Measurements from ENCODE around the gene ARL8B. TPM values are rescaled to one million over a fixed set of nuclear protein-coding genes. Genes with fewer than 3 reads are reported as not detected.
"Not testable (repeated sequence)": the region's sequence is repeated elsewhere in the genome, so short reads cannot be mapped to it uniquely, and the experiment has no call there.

Gene ARL8B
- total and polyA plus RNA-seq, 3 donors from 2014 or later: 50.1 to 60.4 (median 54.5) TPM

GRCh38 chr3:5110337-5110736, 11.8 kb upstream of the ARL8B start:
- TF ChIP-seq POLR2A (IDR thresholded peaks at IDR 0.05) (no peak), CTCF (IDR thresholded peaks at IDR 0.05) (no peak)
- H3K36me3 ChIP-seq (ENCODE audit: low read depth, missing control alignments): no peaks in the 10 kb centered on the region
- DNase-seq: no peak
- no peak overlapping the region for H3K4me3 ChIP-seq
- H3K4me1 ChIP-seq: no peaks in the 10 kb centered on the region
- H3K27ac ChIP-seq: no peak overlapping the region
- intact Hi-C loops (cut with DNase I; ENCODE audit: low total_unique reads): no loop called here
- H3K9me3 ChIP-seq: no peaks in the 10 kb centered on the region
- no peaks in the 10 kb centered on the region for H3K27me3 ChIP-seq
- 64 to 78% methylated on average over 3 of the region's 3 CpGs for WGBS, 2 donors

- no peaks in the 10 kb centered on the region for H3K36me3 ChIP-seq (ENCODE audit: low read depth, missing control alignments)
- no peaks in the 10 kb centered on the region for H3K9me3 ChIP-seq
- H3K27ac ChIP-seq: no peak overlapping the region
- H3K27me3 ChIP-seq: no peaks in the 10 kb centered on the region
- H3K4me1 ChIP-seq: no peaks in the 10 kb centered on the region
- no peak for TF ChIP-seq CTCF (IDR thresholded peaks at IDR 0.05)
- no peak for TF ChIP-seq POLR2A (IDR thresholded peaks at IDR 0.05)
- H3K4me3 ChIP-seq: no peak overlapping the region
- no peak for DNase-seq
- intact Hi-C loops (cut with DNase I; ENCODE audit: low total_unique reads): no loop called here
- 81 to 86% methylated on average over 2 of the region's 2 CpGs for WGBS, 2 donors
Measured at GRCh38 chr3:5112043-5112442, 10.0 kb upstream of the ARL8B start.

GRCh38 chr3:5113726-5114125, 8.4 kb upstream of the ARL8B start:
- WGBS, 2 donors: 77 to 80% methylated on average over 7 to 23 of the region's 30 CpGs
- H3K4me1 ChIP-seq; H3K36me3 ChIP-seq (ENCODE audit: low read depth, missing control alignments); H3K9me3 ChIP-seq; intact Hi-C loops (cut with DNase I; ENCODE audit: low total_unique reads); H3K27me3 ChIP-seq; H3K27ac ChIP-seq; DNase-seq: not testable (repeated sequence)
- H3K4me3 ChIP-seq: peak overlapping the region in 1 of 2 donors; percentile 29

- DNase-seq: no peak
- Histone ChIP-seq H3K27ac (no peak overlapping the region), H3K4me3 (no peak overlapping the region), H3K27me3 (no peaks in the 10 kb centered on the region), H3K36me3 (ENCODE audit: low read depth, missing control alignments) (no peaks in the 10 kb centered on the region), H3K9me3 (no peaks in the 10 kb centered on the region), H3K4me1 (no peaks in the 10 kb centered on the region)
- TF ChIP-seq CTCF (IDR thresholded peaks at IDR 0.05): no peak
- no peak for TF ChIP-seq POLR2A (IDR thresholded peaks at IDR 0.05)
- intact Hi-C loops (cut with DNase I; ENCODE audit: low total_unique reads): no loop called here
- 59 to 62% methylated on average over 6 of the region's 6 CpGs for WGBS, 2 donors
Measured at GRCh38 chr3:5115506-5116162, 6.5 kb upstream of the ARL8B start.

- Histone ChIP-seq H3K27ac (no peak overlapping the region), H3K27me3 (no peaks in the 10 kb centered on the region), H3K36me3 (ENCODE audit: low read depth, missing control alignments) (no peaks in the 10 kb centered on the region), H3K4me3 (no peak overlapping the region), H3K9me3 (no peaks in the 10 kb centered on the region), H3K4me1 (peaks cover under 1% of the 10 kb centered on the region)
- TF ChIP-seq POLR2A (IDR thresholded peaks at IDR 0.05) (no peak), CTCF (IDR thresholded peaks at IDR 0.05) (no peak)
- no peak for DNase-seq
- intact Hi-C loops (cut with DNase I; ENCODE audit: low total_unique reads): no loop called here
- 74 to 75% methylated on average over 3 of the region's 3 CpGs for WGBS, 2 donors
Measured at GRCh38 chr3:5116538-5116937, 5.6 kb upstream of the ARL8B start.

Measured in testis (tissue), 3 donors.